GM21786 (cell line): Measurements from ENCODE around the gene TMEM266.

Experiments used
- ATAC-seq: cut with Tn5 transposase; IDR thresholded peaks from one replicate; pipeline ENCODE4 v1.9.1; 2021; ENCODE audit not compliant: unreplicated experiment

The TMEM266 gene

GRCh38 chr15:76160426-76161152, 100.8 kb downstream of the TMEM266 start:
- no peak for ATAC-seq

- ATAC-seq, result no peak
These were observed 101.6 kb downstream of the TMEM266 start for GRCh38 chr15:76161153-76162035.

- ATAC-seq, result no peak
These were observed 102.2 kb downstream of the TMEM266 start for GRCh38 chr15:76162036-76162398.

GRCh38 chr15:76162784-76163456, 103.1 kb downstream of the TMEM266 start:
- no peak for ATAC-seq

GRCh38 chr15:76163457-76164295, 103.9 kb downstream of the TMEM266 start:
- ATAC-seq, result no peak

- no peak for ATAC-seq
These were observed 104.8 kb downstream of the TMEM266 start for GRCh38 chr15:76164602-76165001.

GRCh38 chr15:76165951-76166350, 106.2 kb downstream of the TMEM266 start:
- no peak for ATAC-seq

GRCh38 chr15:76168237-76168984, 108.6 kb downstream of the TMEM266 start:
- ATAC-seq, result no peak

GRCh38 chr15:76169018-76169417, 109.2 kb downstream of the TMEM266 start:
- no peak for ATAC-seq

GRCh38 chr15:76169911-76170800, 110.4 kb downstream of the TMEM266 start:
- no peak for ATAC-seq

GRCh38 chr15:76172782-76173181, 113.0 kb downstream of the TMEM266 start:
- ATAC-seq, result no peak

- no peak for ATAC-seq
These were observed 113.6 kb downstream of the TMEM266 start for GRCh38 chr15:76173317-76173834.

GRCh38 chr15:76174654-76175053, 114.9 kb downstream of the TMEM266 start:
- ATAC-seq, result no peak

GRCh38 chr15:76175442-76175841, 115.7 kb downstream of the TMEM266 start:
- ATAC-seq, result no peak

- ATAC-seq, result no peak
These were observed 116.3 kb downstream of the TMEM266 start for GRCh38 chr15:76176059-76176458.

- no peak for ATAC-seq
These were observed 116.8 kb downstream of the TMEM266 start for GRCh38 chr15:76176487-76177085.

GRCh38 chr15:76177491-76178040, 117.8 kb downstream of the TMEM266 start:
- no peak for ATAC-seq
